Measurements from ENCODE around the gene CMIP. TPM values are rescaled to one million over a fixed set of nuclear protein-coding genes. Genes with fewer than 3 reads are reported as not detected.

The CMIP gene
- total RNA-seq, 1 donor from 2014 or later = 11.1 TPM

DNA sequence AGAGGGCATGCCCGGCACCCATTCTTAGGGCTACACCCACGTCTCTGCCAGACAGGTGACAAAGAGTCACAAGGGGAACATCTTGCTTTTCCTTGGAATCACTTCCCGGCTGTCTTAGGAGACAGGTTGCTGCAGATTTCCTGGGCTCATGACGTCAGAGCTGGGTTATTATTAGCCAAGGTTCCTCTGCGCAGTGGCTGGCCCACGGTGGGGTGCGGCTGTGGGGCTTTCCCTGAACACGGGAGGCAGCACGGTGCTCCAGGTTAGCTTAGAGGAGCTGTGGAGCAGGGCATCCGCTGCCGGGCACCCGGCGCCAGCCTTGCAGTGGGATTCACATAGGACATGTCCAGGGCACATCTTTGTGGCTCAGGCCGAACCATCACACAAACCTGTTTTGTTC, 216.5 kb downstream of the CMIP start:
- DNase-seq (no peak), ATAC-seq (ENCODE audit: poor library complexity) (no peak)
- intact Hi-C loops (cut with DNase I) = no loop called here

- intact Hi-C loops (cut with DNase I) = no loop called here
- no peak for ATAC-seq (ENCODE audit: poor library complexity)
- no peak for DNase-seq
Observed at GRCh38 chr16:81664153-81664552, 219.5 kb downstream of the CMIP start.

DNA sequence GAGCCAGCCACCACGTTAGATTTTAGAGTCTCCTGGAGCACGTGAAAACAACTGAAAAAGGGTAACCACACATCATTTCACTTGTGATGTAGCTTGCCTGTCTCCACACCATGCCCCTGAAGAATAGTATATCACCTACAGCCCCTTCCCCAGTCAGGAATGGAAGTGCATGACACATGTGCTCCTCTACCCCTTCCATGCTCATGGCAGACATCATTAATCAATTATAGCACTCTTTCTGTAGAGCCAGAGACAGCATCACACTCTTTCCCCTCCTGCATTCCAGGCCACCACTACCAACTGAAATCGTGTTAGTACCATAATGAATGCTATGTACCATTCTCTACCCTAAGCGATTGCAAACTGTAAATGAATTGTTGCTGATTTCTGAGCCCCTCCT, 221.0 kb downstream of the CMIP start:
- DNase-seq (no peak), ATAC-seq (ENCODE audit: poor library complexity) (no peak)
- intact Hi-C loops (cut with DNase I) = no loop called here

- DNase-seq = no peak
- intact Hi-C loops (cut with DNase I) = no loop called here
- ATAC-seq (ENCODE audit: poor library complexity) = no peak
Observed at GRCh38 chr16:81666113-81666512, 221.5 kb downstream of the CMIP start.

DNA sequence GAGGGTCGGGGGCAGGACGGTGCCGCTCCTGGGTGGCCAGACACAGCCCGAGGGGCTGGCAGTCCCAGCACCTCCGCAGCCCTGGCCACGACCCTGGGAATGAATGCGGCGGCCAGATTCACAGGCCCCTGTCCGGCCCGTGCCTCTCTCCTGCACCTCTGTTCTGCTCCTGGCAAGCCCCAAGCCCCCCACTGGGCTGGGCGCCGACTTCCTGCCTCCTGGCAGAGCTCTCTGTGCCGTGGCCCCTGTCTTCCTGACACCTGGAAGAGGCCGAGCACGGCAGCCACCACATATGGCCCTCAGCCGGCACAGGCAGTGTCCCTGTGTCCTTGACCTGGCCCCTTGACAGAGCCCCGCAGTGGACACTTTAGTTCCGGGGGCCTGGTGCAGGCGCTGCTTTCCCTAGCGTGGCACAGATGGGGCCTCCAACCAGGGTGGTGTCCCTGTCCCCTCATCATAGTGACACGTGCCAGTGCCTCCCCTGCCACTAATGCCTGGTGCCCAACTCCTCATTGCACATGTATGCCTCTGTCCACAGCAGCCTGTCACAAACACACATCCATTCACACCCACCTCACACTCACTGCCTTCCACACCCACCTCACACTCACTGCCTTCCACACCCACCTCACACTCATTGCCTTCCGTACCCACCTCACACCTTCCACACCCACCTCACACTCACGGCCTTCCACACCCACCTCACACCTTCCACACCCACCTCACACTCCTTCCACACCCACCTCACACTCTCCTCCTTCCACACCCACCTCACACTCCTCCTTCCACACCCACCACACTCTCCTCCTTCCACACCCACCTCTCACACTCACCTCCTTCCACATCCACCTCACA, 223.9 kb downstream of the CMIP start:
- ATAC-seq (ENCODE audit: poor library complexity) (no peak), DNase-seq (no peak)
- intact Hi-C loops (cut with DNase I) = no loop called here

DNA sequence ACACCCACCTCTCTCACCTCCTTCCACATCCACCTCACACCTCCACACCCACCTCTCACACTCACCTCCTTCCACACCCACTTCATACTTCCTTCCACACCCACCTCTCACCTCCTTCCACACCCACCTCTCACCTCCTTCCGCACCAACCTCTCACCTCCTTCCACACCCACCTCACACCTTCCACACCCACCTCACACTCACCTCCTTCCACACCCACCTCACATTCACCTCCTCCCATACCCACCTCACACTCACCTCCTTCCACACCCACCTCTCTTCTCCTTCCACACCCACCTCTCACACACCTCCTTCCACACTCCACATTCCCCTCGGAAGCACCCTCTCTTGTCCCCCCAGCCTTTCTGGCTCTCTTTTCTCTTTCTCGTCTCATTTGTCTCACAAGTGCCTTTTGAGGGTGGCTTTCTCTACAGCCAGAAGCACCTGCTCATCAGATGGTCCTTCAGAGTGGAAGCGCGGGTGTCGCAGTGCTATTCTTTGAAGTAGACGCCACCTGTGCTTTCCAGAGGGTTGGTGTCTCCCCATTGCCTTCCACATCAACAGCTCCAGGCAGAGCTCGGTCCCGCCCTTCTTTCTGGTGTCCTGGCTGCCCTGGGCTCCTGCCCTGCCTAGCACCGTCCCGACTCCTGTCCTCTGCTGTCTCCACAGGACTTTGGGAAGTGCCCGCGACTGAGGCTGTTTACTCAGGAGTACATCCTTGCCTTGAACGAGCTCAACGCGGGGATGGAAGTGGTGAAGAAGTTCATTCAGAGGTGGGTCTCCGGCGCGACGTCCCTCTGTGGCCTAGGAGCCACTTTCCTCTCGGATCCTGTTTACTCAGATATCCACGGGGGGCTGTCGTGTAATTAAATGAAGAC, 225.1 kb downstream of the CMIP start:
- DNase-seq = no peak
- no peak for ATAC-seq (ENCODE audit: poor library complexity)
- intact Hi-C loops (cut with DNase I) = no loop called here

- ATAC-seq (ENCODE audit: poor library complexity) (no peak), DNase-seq (no peak)
- intact Hi-C loops (cut with DNase I) = no loop called here
Observed at GRCh38 chr16:81671738-81672597, 227.4 kb downstream of the CMIP start.

DNA sequence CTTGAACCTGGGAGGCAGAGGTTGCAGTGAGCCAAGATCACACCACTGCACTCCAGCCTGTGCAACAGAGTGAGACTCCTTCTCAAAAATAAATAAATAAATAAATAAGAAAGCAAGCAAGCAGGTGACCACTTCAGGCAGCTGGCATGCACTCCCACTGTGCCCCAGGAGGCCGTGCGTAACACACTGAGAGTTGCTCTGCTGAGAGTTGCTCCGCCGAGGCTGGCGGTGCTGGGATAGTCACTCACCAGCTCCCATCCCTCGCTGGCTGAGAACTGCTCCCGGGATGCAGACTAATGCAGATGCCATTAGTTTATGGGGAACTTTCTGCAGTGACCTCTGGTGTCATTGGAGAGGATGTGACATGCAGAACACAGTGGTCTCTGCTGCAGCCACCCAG, 228.8 kb downstream of the CMIP start:
- DNase-seq (no peak), ATAC-seq (ENCODE audit: poor library complexity) (no peak)
- intact Hi-C loops (cut with DNase I) = no loop called here

GRCh38 chr16:81675662-81676061, 231.1 kb downstream of the CMIP start:
- intact Hi-C loops (cut with DNase I) = no loop called here
- no peak for ATAC-seq (ENCODE audit: poor library complexity)
- peak; percentile 30 for DNase-seq

DNA sequence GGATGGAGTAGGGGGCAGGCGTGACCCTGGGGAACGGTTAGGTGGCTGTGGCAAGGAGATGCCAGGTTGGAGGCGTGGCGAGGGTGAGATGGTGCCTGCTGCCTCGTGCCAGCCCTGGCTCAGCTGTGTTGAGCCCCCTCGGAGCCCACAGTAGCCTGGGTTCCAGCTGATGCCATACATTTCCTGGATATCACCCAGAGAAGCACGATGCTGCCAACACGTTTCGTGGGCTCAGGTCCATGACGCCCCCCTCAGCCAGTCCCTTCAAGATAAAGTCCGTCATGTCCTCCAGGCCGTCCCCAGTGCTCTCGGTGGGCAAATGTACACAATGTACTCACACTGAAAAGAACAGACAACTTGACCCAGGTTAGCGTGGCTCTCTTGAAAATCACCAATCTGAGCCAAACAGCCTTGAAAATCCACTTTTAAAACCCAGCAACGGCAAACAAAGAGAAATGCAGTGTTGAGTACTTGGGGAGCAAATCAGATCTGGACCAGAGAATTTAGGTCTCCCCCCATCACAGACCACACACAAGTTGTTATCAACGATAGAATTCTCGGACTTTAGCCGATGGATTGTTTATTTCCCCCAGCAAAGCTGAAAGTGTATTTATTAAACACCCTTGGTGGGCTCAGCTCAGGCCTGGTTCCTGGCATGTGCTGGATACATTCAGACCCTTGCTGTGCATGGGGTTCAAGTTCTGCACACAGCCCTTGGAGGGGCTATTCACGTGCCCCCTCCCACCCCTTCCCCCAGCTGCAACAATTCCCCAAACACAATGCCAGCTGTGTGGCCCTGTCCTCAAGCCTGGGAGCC, 231.7 kb downstream of the CMIP start:
- no peak for ATAC-seq (ENCODE audit: poor library complexity)
- peak; percentile 10 for DNase-seq
- intact Hi-C loops (cut with DNase I) = no loop called here

DNA sequence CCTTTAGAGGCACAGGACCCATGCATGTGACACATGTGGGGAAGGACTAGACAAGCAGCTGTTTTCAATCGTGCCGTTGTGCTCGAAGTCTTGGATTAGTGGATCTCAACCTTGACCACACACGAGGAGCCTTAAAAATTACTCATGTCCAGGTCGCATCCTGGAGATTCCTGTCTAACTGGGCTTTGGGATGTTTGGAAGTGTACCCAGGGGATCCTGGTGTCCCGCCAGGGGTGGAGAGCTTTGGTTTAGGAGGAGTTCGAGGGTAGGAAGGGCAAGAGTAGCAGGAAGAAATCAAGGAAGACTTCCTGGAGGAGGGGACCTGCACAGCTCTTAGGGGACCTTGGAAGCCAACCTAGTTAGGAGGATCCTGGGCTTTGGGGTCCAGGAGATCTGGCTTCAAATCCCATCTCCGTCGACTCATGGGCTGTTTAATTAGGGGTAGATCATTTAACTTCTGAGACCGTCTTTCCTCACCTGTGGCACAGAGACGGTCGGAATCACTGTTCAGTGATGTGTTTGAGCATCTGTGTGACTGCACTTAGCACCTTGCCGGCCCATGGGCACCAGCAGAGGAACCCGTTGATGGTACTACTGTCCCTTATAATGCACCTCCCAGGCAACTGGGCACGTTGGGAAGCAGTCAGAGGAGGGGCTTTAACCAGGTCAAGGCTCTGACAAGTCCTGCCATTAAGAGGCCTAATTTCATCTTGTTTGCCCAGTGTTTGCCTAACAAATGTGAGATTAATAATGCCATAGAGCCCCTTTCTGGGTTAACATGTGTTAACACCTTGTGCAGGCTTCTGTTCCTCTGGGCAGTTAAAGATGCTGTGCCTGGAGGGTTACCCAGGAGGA, 232.5 kb downstream of the CMIP start:
- DNase-seq (peak; percentile 29), ATAC-seq (ENCODE audit: poor library complexity) (no peak)
- intact Hi-C loops (cut with DNase I) = no loop called here

DNA sequence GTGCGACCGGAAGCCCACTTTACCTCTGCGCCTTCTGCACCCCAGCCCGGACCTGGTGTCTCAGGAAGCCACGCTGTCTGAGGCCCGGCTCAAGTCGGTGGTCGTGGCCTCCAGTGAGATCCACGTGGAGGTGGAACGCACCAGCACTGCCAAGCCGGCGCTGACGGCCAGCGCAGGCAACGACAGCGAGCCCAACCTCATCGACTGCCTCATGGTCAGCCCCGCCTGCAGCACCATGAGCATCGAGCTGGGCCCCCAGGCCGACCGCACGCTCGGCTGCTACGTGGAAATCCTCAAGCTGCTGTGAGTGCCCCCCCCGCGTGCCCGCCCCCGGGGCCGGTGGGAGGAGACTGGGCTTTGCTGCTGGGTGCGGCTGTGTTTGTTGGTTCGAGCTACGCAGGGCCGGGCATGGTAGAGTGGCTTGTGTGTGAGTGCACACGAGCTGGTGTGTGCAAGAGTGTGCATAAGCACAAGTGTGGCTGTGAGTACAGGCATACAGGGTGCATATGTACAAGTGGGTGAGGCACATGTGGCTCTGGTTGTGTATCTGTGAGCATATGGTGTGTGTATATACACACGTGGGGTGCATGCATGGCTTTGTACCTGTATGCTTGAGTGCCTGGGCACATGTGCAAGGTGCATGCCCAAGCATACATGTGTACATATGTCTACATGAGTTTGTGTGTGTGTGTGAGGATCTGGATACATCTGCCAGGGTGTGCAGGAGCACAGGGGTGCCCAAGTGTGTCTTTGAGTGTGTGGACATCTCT, 233.9 kb downstream of the CMIP start:
- intact Hi-C loops (cut with DNase I) = no loop called here
- DNase-seq = peak; percentile 50
- ATAC-seq (ENCODE audit: poor library complexity) = no peak

DNA sequence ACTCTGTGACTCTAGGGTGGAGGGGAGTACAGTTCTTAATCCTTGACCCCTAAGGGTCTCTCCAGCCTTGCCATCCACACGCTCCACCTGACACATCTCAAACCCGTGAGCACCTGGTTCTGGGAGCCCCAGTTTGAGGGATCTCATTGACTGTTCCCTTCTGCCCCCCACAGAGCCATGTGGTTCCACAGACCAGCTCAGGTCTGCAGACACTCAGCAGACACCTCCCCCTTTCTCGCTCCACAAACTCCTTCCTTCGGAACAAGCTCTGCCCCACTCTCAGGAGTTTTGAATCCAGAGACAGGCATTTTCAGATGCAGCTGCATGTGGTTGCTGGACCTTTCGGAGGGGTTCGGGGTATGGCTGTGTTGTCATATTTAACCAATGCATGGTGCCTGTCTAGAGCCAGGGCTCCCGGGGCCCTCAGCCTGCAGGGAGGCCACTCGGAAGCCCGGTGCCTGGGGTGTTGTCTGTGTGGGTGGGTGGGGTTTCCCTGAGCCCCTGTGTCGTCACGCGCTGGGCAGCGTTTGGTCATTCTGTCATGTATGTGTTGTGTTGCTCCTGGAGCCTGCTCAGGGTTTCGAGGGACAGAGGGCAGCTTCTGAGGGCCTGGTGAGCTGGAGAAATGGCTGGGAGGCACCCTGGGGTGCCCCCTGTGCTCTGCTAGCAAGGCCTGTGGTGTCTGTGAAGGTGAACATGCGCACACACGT, 235.3 kb downstream of the CMIP start:
- intact Hi-C loops (cut with DNase I) = no loop called here
- peak; percentile 40 for DNase-seq
- ATAC-seq (ENCODE audit: poor library complexity) = no peak

DNA sequence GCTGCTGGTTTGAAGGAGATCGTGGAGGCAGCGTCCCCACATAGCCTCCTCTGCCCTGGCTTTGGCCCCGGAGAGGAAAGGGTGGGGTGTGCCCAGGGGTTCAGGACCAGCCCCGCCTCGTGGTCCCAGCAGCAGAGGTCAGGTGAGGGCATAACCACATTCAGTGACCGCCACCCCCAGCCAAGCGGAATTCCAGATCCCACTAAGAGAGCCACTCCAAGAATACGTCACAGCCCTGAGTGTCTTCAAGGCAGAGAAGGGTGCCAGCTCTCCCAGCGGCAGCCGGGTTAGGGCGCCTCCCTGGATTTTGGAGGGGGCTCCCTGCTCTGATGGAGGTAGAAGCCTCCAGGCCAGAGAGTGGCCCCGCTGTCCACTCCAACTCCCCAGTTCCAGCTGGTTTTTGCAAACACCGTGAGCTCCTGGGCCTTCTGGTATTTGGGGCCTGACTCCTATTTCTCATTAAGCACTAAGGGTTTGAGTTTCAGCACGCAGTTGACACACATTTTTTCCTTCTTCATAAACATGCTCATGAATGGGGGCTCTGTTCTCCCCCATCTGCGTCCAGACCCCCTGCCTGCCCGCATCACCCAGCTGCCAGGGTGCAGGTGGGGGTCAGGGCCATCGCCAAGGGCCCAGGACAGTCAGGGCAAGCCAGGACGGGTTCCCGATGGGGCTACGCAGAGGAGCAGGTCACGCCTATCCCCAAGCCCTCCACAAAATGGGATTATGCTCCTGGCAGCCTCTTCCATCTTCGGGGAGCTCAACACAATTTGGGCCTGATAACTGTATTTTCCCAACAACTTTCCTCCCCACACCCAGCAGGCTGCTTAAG, 236.1 kb downstream of the CMIP start:
- ATAC-seq (ENCODE audit: poor library complexity) = no peak
- peak; percentile 44 for DNase-seq
- intact Hi-C loops (cut with DNase I) = no loop called here

GRCh38 chr16:81681311-81681710, 236.7 kb downstream of the CMIP start:
- peak; percentile 29 for DNase-seq
- ATAC-seq (ENCODE audit: poor library complexity) = no peak
- intact Hi-C loops (cut with DNase I) = no loop called here
